ENCODE data around the gene ANKRD60.

DNA sequence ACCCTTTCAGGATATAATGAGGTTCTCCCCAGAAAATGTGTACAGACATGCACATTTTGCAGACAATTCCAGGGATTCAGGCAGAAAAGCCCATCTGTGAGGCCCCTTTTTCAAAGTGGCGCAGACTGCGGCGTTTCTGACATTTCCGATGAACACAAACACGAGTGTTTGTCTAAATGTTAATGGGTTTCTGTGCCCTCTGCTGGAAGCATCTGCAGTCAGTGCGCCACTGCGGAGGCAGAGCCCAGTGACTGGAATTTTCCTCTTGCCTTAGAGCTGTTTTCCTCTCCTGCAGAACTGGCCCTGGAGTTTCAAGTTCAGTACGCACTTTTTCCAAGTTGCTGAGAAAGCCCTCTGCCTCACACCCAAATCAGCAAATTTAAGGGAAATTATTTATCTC lies 15.3 kb downstream of the ANKRD60 start:
- TF ChIP-seq POLR2A (IDR thresholded peaks at IDR 0.05), result no peak
- TF ChIP-seq CTCF (IDR thresholded peaks at IDR 0.05 in 4 of 5, conservative IDR thresholded peaks at IDR 0.05 in 1 of 5), result no peak
